Measurements from ENCODE around the gene ETFB. TPM values are rescaled to one million over a fixed set of nuclear protein-coding genes. Genes with fewer than 3 reads are reported as not detected.

The ETFB gene
- total and polyA plus RNA-seq, 4 donors = 129 to 713 (median 467) TPM

DNA sequence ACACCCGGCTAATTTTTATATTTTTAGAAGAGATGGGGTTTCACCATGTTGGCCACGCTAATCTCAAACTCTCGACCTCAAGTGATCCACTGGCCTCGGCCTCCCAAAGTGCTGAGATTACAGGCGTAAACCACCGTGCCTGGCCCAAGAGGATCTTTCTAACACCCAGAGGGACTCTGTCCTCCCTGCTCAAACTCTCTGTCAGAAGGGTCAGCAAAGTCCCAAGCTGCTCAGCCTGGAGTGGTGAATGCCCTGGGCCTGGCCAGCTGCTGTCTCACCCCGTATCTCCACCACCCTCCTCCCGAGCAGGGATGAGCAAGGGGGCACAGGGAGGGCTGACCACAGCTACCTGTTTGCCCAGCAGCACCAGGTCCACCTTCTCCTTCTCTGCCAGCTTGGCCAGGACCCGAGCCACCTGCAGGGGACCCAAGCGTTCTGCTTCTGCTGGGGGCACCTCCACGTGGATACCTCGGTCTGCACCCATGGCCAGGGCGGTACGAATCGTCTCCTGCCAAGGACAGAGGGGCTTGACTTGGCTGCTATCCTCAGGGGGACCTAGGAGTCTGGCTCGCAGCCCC, 13.3 kb downstream of the ETFB start:
- H3K27ac ChIP-seq (ENCODE audit: low read depth in 1 of 2, low read length in 2 of 2) = no peak overlapping the region
- no peaks in the 10 kb centered on the region for H3K9me3 ChIP-seq (ENCODE audit: control insufficient read depth in 4 of 4, low read length in 3 of 4)
- H3K4me3 ChIP-seq (ENCODE audit: low read depth in 1 of 3, low read length in 3 of 3) = no peak overlapping the region
- 95% methylated on average over 16 of the region's 16 CpGs for WGBS
- peaks cover 11 to 44% (median 24%) of the 10 kb centered on the region in 4 donors for H3K4me1 ChIP-seq (ENCODE audit: control insufficient read depth in 4 of 4, insufficient read depth in 4 of 4, low read length in 3 of 4)
- H3K9ac ChIP-seq (ENCODE audit: low read depth in 1 of 2, low read length in 2 of 2) = no peak overlapping the region
- peaks cover 8 to 21% (median 18%) of the 10 kb centered on the region in 4 donors for H3K36me3 ChIP-seq (ENCODE audit: control insufficient read depth in 4 of 4, insufficient read depth in 3 of 4, low read depth in 1 of 4, low read length in 3 of 4)
- DNase-seq (ENCODE audit: low spot score) = no peak
- no peaks in the 10 kb centered on the region for H3K27me3 ChIP-seq (ENCODE audit: control insufficient read depth in 4 of 4, insufficient read depth in 4 of 4, low read length in 3 of 4)
- TF ChIP-seq, protein P1, sequence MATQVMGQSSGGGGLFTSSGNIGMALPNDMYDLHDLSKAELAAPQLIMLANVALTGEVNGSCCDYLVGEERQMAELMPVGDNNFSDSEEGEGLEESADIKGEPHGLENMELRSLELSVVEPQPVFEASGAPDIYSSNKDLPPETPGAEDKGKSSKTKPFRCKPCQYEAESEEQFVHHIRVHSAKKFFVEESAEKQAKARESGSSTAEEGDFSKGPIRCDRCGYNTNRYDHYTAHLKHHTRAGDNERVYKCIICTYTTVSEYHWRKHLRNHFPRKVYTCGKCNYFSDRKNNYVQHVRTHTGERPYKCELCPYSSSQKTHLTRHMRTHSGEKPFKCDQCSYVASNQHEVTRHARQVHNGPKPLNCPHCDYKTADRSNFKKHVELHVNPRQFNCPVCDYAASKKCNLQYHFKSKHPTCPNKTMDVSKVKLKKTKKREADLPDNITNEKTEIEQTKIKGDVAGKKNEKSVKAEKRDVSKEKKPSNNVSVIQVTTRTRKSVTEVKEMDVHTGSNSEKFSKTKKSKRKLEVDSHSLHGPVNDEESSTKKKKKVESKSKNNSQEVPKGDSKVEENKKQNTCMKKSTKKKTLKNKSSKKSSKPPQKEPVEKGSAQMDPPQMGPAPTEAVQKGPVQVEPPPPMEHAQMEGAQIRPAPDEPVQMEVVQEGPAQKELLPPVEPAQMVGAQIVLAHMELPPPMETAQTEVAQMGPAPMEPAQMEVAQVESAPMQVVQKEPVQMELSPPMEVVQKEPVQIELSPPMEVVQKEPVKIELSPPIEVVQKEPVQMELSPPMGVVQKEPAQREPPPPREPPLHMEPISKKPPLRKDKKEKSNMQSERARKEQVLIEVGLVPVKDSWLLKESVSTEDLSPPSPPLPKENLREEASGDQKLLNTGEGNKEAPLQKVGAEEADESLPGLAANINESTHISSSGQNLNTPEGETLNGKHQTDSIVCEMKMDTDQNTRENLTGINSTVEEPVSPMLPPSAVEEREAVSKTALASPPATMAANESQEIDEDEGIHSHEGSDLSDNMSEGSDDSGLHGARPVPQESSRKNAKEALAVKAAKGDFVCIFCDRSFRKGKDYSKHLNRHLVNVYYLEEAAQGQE (IDR thresholded peaks at IDR 0.05) = no peak
- TF ChIP-seq FOXA1 (IDR thresholded peaks at IDR 0.05) (no peak), GABPA (IDR thresholded peaks at IDR 0.05 in 1 of 2, conservative IDR thresholded peaks at IDR 0.05 in 1 of 2) (no peak), YY1 (IDR thresholded peaks at IDR 0.05) (no peak), HNF4G (IDR thresholded peaks at IDR 0.05) (no peak), SP1 (IDR thresholded peaks at IDR 0.05) (no peak), RXRA (IDR thresholded peaks at IDR 0.05) (no peak), JUND (IDR thresholded peaks at IDR 0.05) (no peak), HNF4A (conservative IDR thresholded peaks at IDR 0.05) (no peak), NR2F2 (IDR thresholded peaks at IDR 0.05) (no peak), TAF1 (conservative IDR thresholded peaks at IDR 0.05) (no peak), RAD21 (IDR thresholded peaks at IDR 0.05) (no peak), EGR1 (IDR thresholded peaks at IDR 0.05; ENCODE audit: low read depth in 2 of 2) (no peak), FOXA2 (IDR thresholded peaks at IDR 0.05) (no peak)
- TF ChIP-seq, protein P2, sequence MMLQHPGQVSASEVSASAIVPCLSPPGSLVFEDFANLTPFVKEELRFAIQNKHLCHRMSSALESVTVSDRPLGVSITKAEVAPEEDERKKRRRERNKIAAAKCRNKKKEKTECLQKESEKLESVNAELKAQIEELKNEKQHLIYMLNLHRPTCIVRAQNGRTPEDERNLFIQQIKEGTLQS (IDR thresholded peaks at IDR 0.05) = no peak
- TF ChIP-seq, protein P3, sequence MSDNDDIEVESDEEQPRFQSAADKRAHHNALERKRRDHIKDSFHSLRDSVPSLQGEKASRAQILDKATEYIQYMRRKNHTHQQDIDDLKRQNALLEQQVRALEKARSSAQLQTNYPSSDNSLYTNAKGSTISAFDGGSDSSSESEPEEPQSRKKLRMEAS (IDR thresholded peaks at IDR 0.05) = no peak
- TF ChIP-seq, protein P4, sequence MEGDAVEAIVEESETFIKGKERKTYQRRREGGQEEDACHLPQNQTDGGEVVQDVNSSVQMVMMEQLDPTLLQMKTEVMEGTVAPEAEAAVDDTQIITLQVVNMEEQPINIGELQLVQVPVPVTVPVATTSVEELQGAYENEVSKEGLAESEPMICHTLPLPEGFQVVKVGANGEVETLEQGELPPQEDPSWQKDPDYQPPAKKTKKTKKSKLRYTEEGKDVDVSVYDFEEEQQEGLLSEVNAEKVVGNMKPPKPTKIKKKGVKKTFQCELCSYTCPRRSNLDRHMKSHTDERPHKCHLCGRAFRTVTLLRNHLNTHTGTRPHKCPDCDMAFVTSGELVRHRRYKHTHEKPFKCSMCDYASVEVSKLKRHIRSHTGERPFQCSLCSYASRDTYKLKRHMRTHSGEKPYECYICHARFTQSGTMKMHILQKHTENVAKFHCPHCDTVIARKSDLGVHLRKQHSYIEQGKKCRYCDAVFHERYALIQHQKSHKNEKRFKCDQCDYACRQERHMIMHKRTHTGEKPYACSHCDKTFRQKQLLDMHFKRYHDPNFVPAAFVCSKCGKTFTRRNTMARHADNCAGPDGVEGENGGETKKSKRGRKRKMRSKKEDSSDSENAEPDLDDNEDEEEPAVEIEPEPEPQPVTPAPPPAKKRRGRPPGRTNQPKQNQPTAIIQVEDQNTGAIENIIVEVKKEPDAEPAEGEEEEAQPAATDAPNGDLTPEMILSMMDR (IDR thresholded peaks at IDR 0.05; ENCODE audit: low read depth, low read length, missing input control) = no peak
- TF ChIP-seq, protein P5, sequence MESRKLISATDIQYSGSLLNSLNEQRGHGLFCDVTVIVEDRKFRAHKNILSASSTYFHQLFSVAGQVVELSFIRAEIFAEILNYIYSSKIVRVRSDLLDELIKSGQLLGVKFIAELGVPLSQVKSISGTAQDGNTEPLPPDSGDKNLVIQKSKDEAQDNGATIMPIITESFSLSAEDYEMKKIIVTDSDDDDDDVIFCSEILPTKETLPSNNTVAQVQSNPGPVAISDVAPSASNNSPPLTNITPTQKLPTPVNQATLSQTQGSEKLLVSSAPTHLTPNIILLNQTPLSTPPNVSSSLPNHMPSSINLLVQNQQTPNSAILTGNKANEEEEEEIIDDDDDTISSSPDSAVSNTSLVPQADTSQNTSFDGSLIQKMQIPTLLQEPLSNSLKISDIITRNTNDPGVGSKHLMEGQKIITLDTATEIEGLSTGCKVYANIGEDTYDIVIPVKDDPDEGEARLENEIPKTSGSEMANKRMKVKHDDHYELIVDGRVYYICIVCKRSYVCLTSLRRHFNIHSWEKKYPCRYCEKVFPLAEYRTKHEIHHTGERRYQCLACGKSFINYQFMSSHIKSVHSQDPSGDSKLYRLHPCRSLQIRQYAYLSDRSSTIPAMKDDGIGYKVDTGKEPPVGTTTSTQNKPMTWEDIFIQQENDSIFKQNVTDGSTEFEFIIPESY (IDR thresholded peaks at IDR 0.05) = no peak

Measured in liver (tissue), 9 donors.